ENCODE measurements around the gene FBXW9.

Gene FBXW9

GRCh38 chr19:12676384-12676792 is 20.0 kb downstream of the FBXW9 start:
- no peak overlapping the region for H2BK120ac ChIP-seq (ENCODE audit: low read depth, low read length)
- no peaks in the 10 kb centered on the region for H3K27me3 ChIP-seq (ENCODE audit: insufficient read depth, low read length, poor library complexity)
- no peaks in the 10 kb centered on the region for H3K4me1 ChIP-seq (ENCODE audit: control insufficient read depth, low read depth, low read length)
- no peak overlapping the region for H4K5ac ChIP-seq (ENCODE audit: low read length)
- peaks cover 5% of the 10 kb centered on the region for H3K79me2 ChIP-seq (ENCODE audit: control insufficient read depth, insufficient read depth, low read length)
- no peak overlapping the region for H3K23ac ChIP-seq (ENCODE audit: low read length)
- H2BK5ac ChIP-seq (ENCODE audit: low read length) = no peak overlapping the region
- H3K18ac ChIP-seq (ENCODE audit: low read length) = no peak overlapping the region
- no peak overlapping the region for H3K56ac ChIP-seq (ENCODE audit: low read length)
- H3K27ac ChIP-seq (ENCODE audit: low read depth, low read length) = no peak overlapping the region
- no peak overlapping the region for H2AK5ac ChIP-seq (ENCODE audit: low read length)
- no peak overlapping the region for H3K9ac ChIP-seq (ENCODE audit: low read length)
- H4K8ac ChIP-seq (ENCODE audit: low read depth, low read length) = no peak overlapping the region
- no peak overlapping the region for H3K4me3 ChIP-seq (ENCODE audit: low read length)
- no peak overlapping the region for H2BK15ac ChIP-seq (replicated peaks; ENCODE audit: low read depth)
- H3K36me3 ChIP-seq (ENCODE audit: control insufficient read depth, insufficient read depth, low read length) = peaks cover 14% of the 10 kb centered on the region
- peaks cover 5% of the 10 kb centered on the region for H3K79me1 ChIP-seq (ENCODE audit: low read length)
- H3K4me2 ChIP-seq (ENCODE audit: low read length) = no peak overlapping the region
- peak; percentile 93 for DNase-seq
- H3K4ac ChIP-seq (ENCODE audit: low read depth, low read length) = no peak overlapping the region
- WGBS (ENCODE audit: extremely low coverage, insufficient coverage, low lambda C conversion rate) = no CpG with 5 or more reads among the region's 4 CpGs

DNA sequence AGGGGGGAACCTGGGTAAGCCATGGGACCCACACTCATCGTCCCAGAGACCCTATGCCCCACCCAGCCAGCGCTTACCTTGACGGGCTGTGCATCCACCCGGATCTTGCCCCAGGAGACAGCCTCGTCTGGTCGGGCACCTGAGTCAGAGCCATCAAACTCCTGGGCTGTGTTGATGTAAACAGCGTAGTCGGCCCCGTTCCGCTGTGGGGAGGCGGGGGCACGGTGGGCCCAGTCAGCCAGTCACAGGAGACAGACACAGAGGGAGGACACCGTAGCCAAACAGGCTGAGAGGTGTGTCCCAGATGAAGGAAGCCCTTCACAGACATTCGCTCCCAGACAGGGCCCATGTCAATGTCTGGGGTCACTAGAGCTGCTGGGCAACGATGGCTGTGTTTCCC is 20.5 kb downstream of the FBXW9 start:
- no peak for DNase-seq
- no peak overlapping the region for H2BK120ac ChIP-seq (ENCODE audit: low read depth, low read length)

DNA sequence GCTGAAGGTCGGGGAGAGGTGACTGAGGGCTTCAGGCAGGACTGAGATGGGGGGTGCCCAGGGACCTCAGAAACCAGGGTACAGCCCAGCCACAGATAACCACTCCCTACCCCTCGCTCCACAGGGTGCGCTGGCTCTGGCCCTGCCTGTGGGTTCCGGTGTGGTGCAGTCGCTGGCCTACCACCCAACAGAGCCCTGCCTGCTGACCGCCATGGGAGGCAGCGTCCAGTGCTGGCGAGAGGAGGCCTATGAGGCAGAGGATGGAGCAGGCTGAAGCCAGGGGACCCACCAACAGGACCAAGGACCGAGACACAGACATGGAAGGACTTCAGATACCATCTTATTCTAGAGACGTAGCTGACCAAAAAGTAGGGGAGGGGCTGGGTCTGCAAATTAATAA is 21.0 kb downstream of the FBXW9 start:
- Histone ChIP-seq H3K27me3 (ENCODE audit: insufficient read depth, low read length, poor library complexity) (no peaks in the 10 kb centered on the region), H3K4me2 (ENCODE audit: low read length) (no peak overlapping the region), H3K56ac (ENCODE audit: low read length) (no peak overlapping the region), H3K36me3 (ENCODE audit: control insufficient read depth, insufficient read depth, low read length) (peaks cover 14% of the 10 kb centered on the region), H4K5ac (ENCODE audit: low read length) (no peak overlapping the region), H3K18ac (ENCODE audit: low read length) (no peak overlapping the region), H3K4ac (ENCODE audit: low read depth, low read length) (no peak overlapping the region), H3K27ac (ENCODE audit: low read depth, low read length) (no peak overlapping the region), H2AK5ac (ENCODE audit: low read length) (no peak overlapping the region), H4K8ac (ENCODE audit: low read depth, low read length) (no peak overlapping the region), H3K4me1 (ENCODE audit: control insufficient read depth, low read depth, low read length) (no peaks in the 10 kb centered on the region), H3K23ac (ENCODE audit: low read length) (no peak overlapping the region), H2BK5ac (ENCODE audit: low read length) (no peak overlapping the region), H2BK15ac (replicated peaks; ENCODE audit: low read depth) (no peak overlapping the region), H2BK120ac (ENCODE audit: low read depth, low read length) (no peak overlapping the region), H3K9ac (ENCODE audit: low read length) (no peak overlapping the region), H3K79me1 (ENCODE audit: low read length) (peaks cover 9% of the 10 kb centered on the region), H3K4me3 (ENCODE audit: low read length) (no peak overlapping the region), H3K79me2 (ENCODE audit: control insufficient read depth, insufficient read depth, low read length) (peaks cover 8% of the 10 kb centered on the region)
- DNase-seq = no peak
- no CpG with 5 or more reads among the region's 10 CpGs for whole genome bisulfite sequencing (ENCODE audit: extremely low coverage, insufficient coverage, low lambda C conversion rate)

More for the DNA sequence above, 20.5 kb downstream of the FBXW9 start:
- no peaks in the 10 kb centered on the region for H3K4me1 ChIP-seq (ENCODE audit: control insufficient read depth, low read depth, low read length)
- no peak overlapping the region for H2BK15ac ChIP-seq (replicated peaks; ENCODE audit: low read depth)
- H3K36me3 ChIP-seq (ENCODE audit: control insufficient read depth, insufficient read depth, low read length) = peaks cover 14% of the 10 kb centered on the region
- no CpG with 5 or more reads among the region's 15 CpGs for WGBS (ENCODE audit: extremely low coverage, insufficient coverage, low lambda C conversion rate)
- H2AK5ac ChIP-seq (ENCODE audit: low read length) = no peak overlapping the region
- H3K27ac ChIP-seq (ENCODE audit: low read depth, low read length) = no peak overlapping the region
- H3K18ac ChIP-seq (ENCODE audit: low read length) = no peak overlapping the region
- no peak overlapping the region for H3K23ac ChIP-seq (ENCODE audit: low read length)
- H2BK5ac ChIP-seq (ENCODE audit: low read length) = no peak overlapping the region
- peaks cover 5% of the 10 kb centered on the region for H3K79me1 ChIP-seq (ENCODE audit: low read length)
- no peak overlapping the region for H3K56ac ChIP-seq (ENCODE audit: low read length)
- H3K4ac ChIP-seq (ENCODE audit: low read depth, low read length) = no peak overlapping the region
- H4K8ac ChIP-seq (ENCODE audit: low read depth, low read length) = no peak overlapping the region
- no peak overlapping the region for H4K5ac ChIP-seq (ENCODE audit: low read length)
- H3K79me2 ChIP-seq (ENCODE audit: control insufficient read depth, insufficient read depth, low read length) = peaks cover 5% of the 10 kb centered on the region
- no peak overlapping the region for H3K4me2 ChIP-seq (ENCODE audit: low read length)
- H3K4me3 ChIP-seq (ENCODE audit: low read length) = no peak overlapping the region
- H3K27me3 ChIP-seq (ENCODE audit: insufficient read depth, low read length, poor library complexity) = no peaks in the 10 kb centered on the region
- H3K9ac ChIP-seq (ENCODE audit: low read length) = no peak overlapping the region

GRCh38 chr19:12672744-12673143 is 23.7 kb downstream of the FBXW9 start:
- Histone ChIP-seq H3K27ac (ENCODE audit: low read depth, low read length) (no peak overlapping the region), H2BK5ac (ENCODE audit: low read length) (no peak overlapping the region), H2BK15ac (replicated peaks; ENCODE audit: low read depth) (no peak overlapping the region), H3K9ac (ENCODE audit: low read length) (no peak overlapping the region), H4K5ac (ENCODE audit: low read length) (no peak overlapping the region), H2AK5ac (ENCODE audit: low read length) (no peak overlapping the region), H3K79me2 (ENCODE audit: control insufficient read depth, insufficient read depth, low read length) (peaks cover 5% of the 10 kb centered on the region), H3K4me1 (ENCODE audit: control insufficient read depth, low read depth, low read length) (no peaks in the 10 kb centered on the region), H3K4me2 (ENCODE audit: low read length) (no peak overlapping the region), H3K4ac (ENCODE audit: low read depth, low read length) (no peak overlapping the region), H3K79me1 (ENCODE audit: low read length) (peaks cover 10% of the 10 kb centered on the region), H3K18ac (ENCODE audit: low read length) (no peak overlapping the region), H3K27me3 (ENCODE audit: insufficient read depth, low read length, poor library complexity) (no peaks in the 10 kb centered on the region), H3K36me3 (ENCODE audit: control insufficient read depth, insufficient read depth, low read length) (peaks cover 10% of the 10 kb centered on the region), H2BK120ac (ENCODE audit: low read depth, low read length) (no peak overlapping the region), H3K23ac (ENCODE audit: low read length) (no peak overlapping the region), H4K8ac (ENCODE audit: low read depth, low read length) (no peak overlapping the region), H3K4me3 (ENCODE audit: low read length) (no peak overlapping the region), H3K56ac (ENCODE audit: low read length) (no peak overlapping the region)
- WGBS (ENCODE audit: extremely low coverage, insufficient coverage, low lambda C conversion rate) = no CpG with 5 or more reads among the region's 10 CpGs
- no peak for DNase-seq

DNA sequence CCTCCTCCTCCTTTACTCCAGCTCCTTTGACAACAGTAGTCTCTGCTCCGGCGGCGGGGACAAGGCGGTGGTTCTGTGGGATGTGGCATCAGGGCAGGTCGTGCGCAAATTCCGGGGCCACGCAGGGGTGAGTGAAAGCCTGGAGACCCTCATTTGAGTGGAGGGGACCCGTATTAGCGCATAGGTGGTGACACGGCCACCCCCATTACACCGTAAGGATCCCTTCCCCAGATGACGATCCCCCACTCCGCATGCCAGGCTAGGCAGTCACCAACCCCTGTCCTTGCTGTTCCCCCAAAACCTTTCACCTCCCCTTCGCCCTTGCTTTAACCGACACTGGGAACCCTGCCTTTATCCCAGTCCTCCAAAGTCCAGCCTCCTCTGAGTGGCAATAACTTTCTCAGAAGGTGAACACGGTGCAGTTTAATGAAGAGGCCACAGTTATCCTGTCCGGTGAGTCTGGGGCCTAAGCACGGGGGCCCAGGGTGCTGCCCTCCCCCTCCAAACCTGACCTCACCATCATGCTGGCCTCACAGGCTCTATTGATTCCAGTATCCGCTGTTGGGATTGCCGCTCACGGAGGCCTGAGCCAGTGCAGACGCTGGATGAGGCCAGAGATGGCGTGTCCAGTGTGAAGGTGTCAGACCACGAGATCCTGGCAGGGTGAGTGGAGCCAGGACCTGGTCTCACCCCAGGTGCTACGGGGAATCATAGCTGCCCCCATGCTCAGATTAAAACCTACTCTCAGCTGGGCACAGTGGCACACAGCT is 26.1 kb downstream of the FBXW9 start:
- Histone ChIP-seq H3K79me1 (ENCODE audit: low read length) (peaks cover 18% of the 10 kb centered on the region), H2BK120ac (ENCODE audit: low read depth, low read length) (no peak overlapping the region), H3K79me2 (ENCODE audit: control insufficient read depth, insufficient read depth, low read length) (peaks cover 8% of the 10 kb centered on the region), H2BK15ac (replicated peaks; ENCODE audit: low read depth) (no peak overlapping the region), H3K23ac (ENCODE audit: low read length) (no peak overlapping the region), H4K5ac (ENCODE audit: low read length) (no peak overlapping the region), H3K4me2 (ENCODE audit: low read length) (peak overlapping the region; percentile 82), H2BK5ac (ENCODE audit: low read length) (no peak overlapping the region), H3K9ac (ENCODE audit: low read length) (peak overlapping the region; percentile 96), H3K4me3 (ENCODE audit: low read length) (peak overlapping the region; percentile 97), H3K56ac (ENCODE audit: low read length) (peak overlapping the region; percentile 98), H3K4ac (ENCODE audit: low read depth, low read length) (no peak overlapping the region), H3K27me3 (ENCODE audit: insufficient read depth, low read length, poor library complexity) (no peaks in the 10 kb centered on the region), H3K36me3 (ENCODE audit: control insufficient read depth, insufficient read depth, low read length) (peaks cover 2% of the 10 kb centered on the region), H3K27ac (ENCODE audit: low read depth, low read length) (no peak overlapping the region), H2AK5ac (ENCODE audit: low read length) (no peak overlapping the region), H4K8ac (ENCODE audit: low read depth, low read length) (no peak overlapping the region), H3K18ac (ENCODE audit: low read length) (no peak overlapping the region), H3K4me1 (ENCODE audit: control insufficient read depth, low read depth, low read length) (peaks cover 3% of the 10 kb centered on the region)
- WGBS (ENCODE audit: extremely low coverage, insufficient coverage, low lambda C conversion rate) = no CpG with 5 or more reads among the region's 26 CpGs
- no peak for DNase-seq
